Effector memory CD8-positive, alpha-beta T cell (primary cell): ENCODE measurements around the gene ENSA.
A peak's percentile ranks its signal among the peaks of the same experiment; 100 is the strongest.
"Not testable (repeated sequence)": the region's sequence is repeated elsewhere in the genome, so short reads cannot be mapped to it uniquely, and the experiment has no call there.

ENCODE experiments used
- ATAC-seq: fragments of 150-1000 bp; cut with Tn5 transposase; replicated peaks from 2 replicates; pipeline ENCODE4 v1.10.0; 2021; ENCODE audit warnings: mild to moderate bottlenecking, moderate library complexity
- DNase-seq, 3 experiments: peaks; one replicate each; pipeline ENCODE4 v3.0.0; 2021
- H3K27ac Mint-ChIP-seq, 2 donors: one replicate each; pipeline ENCODE4 v1.8.0; 2022; ENCODE audit warnings: mild to moderate bottlenecking in 2 of 2, mixed read lengths in 2 of 2, moderate library complexity in 2 of 2
- H3K27me3 Mint-ChIP-seq, 2 donors: one replicate each; pipeline ENCODE4 v1.8.0; 2022; ENCODE audit warnings: mixed read lengths in 2 of 2
- H3K36me3 Mint-ChIP-seq: one replicate; pipeline ENCODE4 v1.8.0; 2022; ENCODE audit warnings: mild to moderate bottlenecking, moderate library complexity, mixed read lengths; ENCODE audit not compliant: insufficient read depth
- H3K4me1 Mint-ChIP-seq, 2 donors: one replicate each; pipeline ENCODE4 v1.8.0; 2022; ENCODE audit warnings: low read depth in 2 of 2, mixed read lengths in 2 of 2
- H3K4me3 Mint-ChIP-seq, 2 donors: one replicate each; pipeline ENCODE4 v1.8.0; 2022; ENCODE audit warnings: mild to moderate bottlenecking in 2 of 2, mixed read lengths in 2 of 2, moderate library complexity in 2 of 2
- H3K9me3 Mint-ChIP-seq, 2 donors: one replicate each; pipeline ENCODE4 v1.8.0; 2022; ENCODE audit warnings: mixed read lengths in 2 of 2
- total RNA-seq, 9 experiments: gene quantifications; one replicate each; lab custom pipeline; 2026; lab: John Stamatoyannopoulos, UW

Gene ENSA
- 118 to 182 (median 167) reads per million in 9 experiments for total RNA-seq

GRCh38 chr1:150629115-150629928 lies at the start of gene ENSA:
ENSA (minus strand) TSS chr1:150629612; CDS start chr1:150629470, 142 bp downstream.
- H3K27me3 Mint-ChIP-seq = no peaks in the 10 kb centered on the region
- DNase-seq = peak; percentile 91 to 94 (median 94)
- peaks cover 0 to 8% of the 10 kb centered on the region in 2 donors for H3K4me1 Mint-ChIP-seq
- H3K36me3 Mint-ChIP-seq = peaks cover 40% of the 10 kb centered on the region
- H3K9me3 Mint-ChIP-seq = no peaks in the 10 kb centered on the region
- ATAC-seq = peak; percentile 84
- no peak within 1 kb of the TSS for H3K27ac Mint-ChIP-seq
- no peak within 1 kb of the TSS for H3K4me3 Mint-ChIP-seq

GRCh38 chr1:150678988-150679387 lies 49.6 kb upstream of the ENSA start:
- Mint-ChIP-seq H3K27me3 (no peaks in the 10 kb centered on the region), H3K9me3 (no peaks in the 10 kb centered on the region), H3K36me3 (peaks cover 19% of the 10 kb centered on the region), H3K4me3 (no peak overlapping the region), H3K27ac (no peak overlapping the region), H3K4me1 (peaks cover 5 to 8% of the 10 kb centered on the region in 2 donors)
- ATAC-seq (no peak), DNase-seq (no peak)

GRCh38 chr1:150674881-150675280 lies 45.5 kb upstream of the ENSA start:
- DNase-seq = no peak
- H3K36me3 Mint-ChIP-seq = peaks cover 33% of the 10 kb centered on the region
- H3K4me1 Mint-ChIP-seq = no peaks in the 10 kb centered on the region
- ATAC-seq = no peak
- H3K9me3 Mint-ChIP-seq = no peaks in the 10 kb centered on the region
- H3K27ac Mint-ChIP-seq = no peak overlapping the region
- H3K27me3 Mint-ChIP-seq = no peaks in the 10 kb centered on the region
- no peak overlapping the region for H3K4me3 Mint-ChIP-seq

GRCh38 chr1:150663321-150663720 lies 33.9 kb upstream of the ENSA start:
- no peaks in the 10 kb centered on the region for H3K4me1 Mint-ChIP-seq
- H3K36me3 Mint-ChIP-seq = peaks cover 14% of the 10 kb centered on the region
- H3K4me3 Mint-ChIP-seq = no peak overlapping the region
- DNase-seq (no peak), ATAC-seq (no peak)
- H3K27me3 Mint-ChIP-seq = no peaks in the 10 kb centered on the region
- no peaks in the 10 kb centered on the region for H3K9me3 Mint-ChIP-seq
- H3K27ac Mint-ChIP-seq = peak overlapping the region in 1 of 2 donors; percentile 9

GRCh38 chr1:150662811-150663210 lies 33.4 kb upstream of the ENSA start:
- no peak for DNase-seq
- no peak for ATAC-seq
- Mint-ChIP-seq H3K4me3 (no peak overlapping the region), H3K27me3 (no peaks in the 10 kb centered on the region), H3K4me1 (no peaks in the 10 kb centered on the region), H3K27ac (no peak overlapping the region), H3K36me3 (peaks cover 17% of the 10 kb centered on the region), H3K9me3 (no peaks in the 10 kb centered on the region)

- Mint-ChIP-seq H3K4me1 (no peaks in the 10 kb centered on the region), H3K27me3 (no peaks in the 10 kb centered on the region), H3K36me3 (peaks cover 12% of the 10 kb centered on the region), H3K9me3 (no peaks in the 10 kb centered on the region), H3K4me3 (no peak overlapping the region), H3K27ac (no peak overlapping the region)
- no peak for DNase-seq
- no peak for ATAC-seq
Observed at GRCh38 chr1:150661156-150661555, 31.7 kb upstream of the ENSA start.

GRCh38 chr1:150660584-150660983 lies 31.2 kb upstream of the ENSA start:
- Mint-ChIP-seq H3K27me3 (no peaks in the 10 kb centered on the region), H3K27ac (no peak overlapping the region), H3K4me1 (no peaks in the 10 kb centered on the region), H3K36me3 (peaks cover 12% of the 10 kb centered on the region), H3K9me3 (no peaks in the 10 kb centered on the region), H3K4me3 (no peak overlapping the region)
- ATAC-seq = no peak
- no peak for DNase-seq

GRCh38 chr1:150657064-150657463 lies 27.7 kb upstream of the ENSA start:
- H3K27me3 Mint-ChIP-seq, DNase-seq, ATAC-seq, H3K4me3 Mint-ChIP-seq, H3K27ac Mint-ChIP-seq, H3K9me3 Mint-ChIP-seq, H3K4me1 Mint-ChIP-seq: not testable (repeated sequence)
- H3K36me3 Mint-ChIP-seq = peaks cover 18% of the 10 kb centered on the region

- not testable (repeated sequence) for H3K4me1 Mint-ChIP-seq, H3K27me3 Mint-ChIP-seq, DNase-seq, H3K4me3 Mint-ChIP-seq, H3K9me3 Mint-ChIP-seq, ATAC-seq
- H3K27ac Mint-ChIP-seq = peak overlapping the region in 1 of 2 donors; percentile 80
- peaks cover 16% of the 10 kb centered on the region for H3K36me3 Mint-ChIP-seq
Observed at GRCh38 chr1:150654635-150655034, 25.2 kb upstream of the ENSA start.

GRCh38 chr1:150650193-150650592 lies 20.8 kb upstream of the ENSA start:
- ATAC-seq (no peak), DNase-seq (no peak)
- Mint-ChIP-seq H3K9me3 (no peaks in the 10 kb centered on the region), H3K4me1 (no peaks in the 10 kb centered on the region), H3K36me3 (peaks cover 22% of the 10 kb centered on the region), H3K27ac (no peak overlapping the region), H3K27me3 (no peaks in the 10 kb centered on the region), H3K4me3 (no peak overlapping the region)

GRCh38 chr1:150649441-150650075 lies 20.1 kb upstream of the ENSA start:
- H3K36me3 Mint-ChIP-seq = peaks cover 22% of the 10 kb centered on the region
- peak overlapping the region in 1 of 2 donors; percentile 76 for H3K27ac Mint-ChIP-seq
- DNase-seq (no peak), ATAC-seq (no peak)
- no peaks in the 10 kb centered on the region for H3K9me3 Mint-ChIP-seq
- H3K4me3 Mint-ChIP-seq = no peak overlapping the region
- no peaks in the 10 kb centered on the region for H3K4me1 Mint-ChIP-seq
- H3K27me3 Mint-ChIP-seq = no peaks in the 10 kb centered on the region

- DNase-seq (no peak), ATAC-seq (no peak)
- H3K27ac Mint-ChIP-seq = no peak overlapping the region
- H3K9me3 Mint-ChIP-seq = no peaks in the 10 kb centered on the region
- no peaks in the 10 kb centered on the region for H3K27me3 Mint-ChIP-seq
- H3K36me3 Mint-ChIP-seq = peaks cover 12% of the 10 kb centered on the region
- no peak overlapping the region for H3K4me3 Mint-ChIP-seq
- H3K4me1 Mint-ChIP-seq = no peaks in the 10 kb centered on the region
Observed at GRCh38 chr1:150642296-150642695, 12.9 kb upstream of the ENSA start.

- not testable (repeated sequence) for ATAC-seq, H3K27me3 Mint-ChIP-seq, DNase-seq, H3K36me3 Mint-ChIP-seq, H3K9me3 Mint-ChIP-seq, H3K4me1 Mint-ChIP-seq, H3K27ac Mint-ChIP-seq, H3K4me3 Mint-ChIP-seq
Observed at GRCh38 chr1:150641126-150641815, 11.9 kb upstream of the ENSA start.
